Panc1 (cell line): Measurements from ENCODE around the gene RAI1. TPM values are rescaled to one million over a fixed set of nuclear protein-coding genes. Genes with fewer than 3 reads are reported as not detected.

ENCODE experiments used
- ATAC-seq: fragments of 200-7000 bp; cut with Tn5 transposase; 2 replicates; pipeline ENCODE4 v1.9.1; 2020; ENCODE audit warnings: mild to moderate bottlenecking, moderate library complexity
- BruUV-seq: library from RNA; stranded (reverse); fragments of 400-500 nt; replicated peaks from 2 replicates; lab custom pipeline; 2021; lab: Mats Ljungman, UMichigan
- CTCF ChIA-PET: fragments of 300-600 bp; sonication (Branson Sonifier 250); formaldehyde crosslinking; loops from one replicate; lab custom pipeline; 2022; ENCODE audit warnings: antibody characterized with exemption; lab: Charles Lee
- POLR2A ChIA-PET: fragments of 300-600 bp; sonication (Branson Sonifier 250); formaldehyde crosslinking; loops from one replicate; lab custom pipeline; 2022; ENCODE audit warnings: antibody characterized with exemption; lab: Charles Lee
- DNase-seq: peaks from one replicate; pipeline ENCODE4 v3.0.0-alpha.2; 2010; ENCODE audit warnings: low read depth, low spot score
- H3K27ac ChIP-seq: 2 replicates; pipeline ENCODE4 v1.5.1; 2011; ENCODE audit warnings: mild to moderate bottlenecking, low read length, inconsistent platforms
- H3K27me3 ChIP-seq: fragments of 200-500 bp; sonication (Bioruptor generic); 2 replicates; pipeline ENCODE4 v1.6.0; 2014; ENCODE audit warnings: low read length, inconsistent platforms; ENCODE audit not compliant: control insufficient read depth, insufficient read depth
- H3K36me3 ChIP-seq: fragments of 200-500 bp; sonication (Bioruptor generic); 2 replicates; pipeline ENCODE4 v1.5.1; 2014; ENCODE audit warnings: inconsistent platforms, mild to moderate bottlenecking, low read length, moderate library complexity; ENCODE audit not compliant: control insufficient read depth, insufficient read depth
- H3K4me1 ChIP-seq: 2 replicates; pipeline ENCODE4 v1.5.1; 2011; ENCODE audit warnings: inconsistent platforms, mild to moderate bottlenecking, low read length, moderate library complexity; ENCODE audit not compliant: control insufficient read depth, insufficient read depth
- H3K4me3 ChIP-seq, 2 experiments: 2 replicates each; pipeline ENCODE4 v1.5.1; 2011 to 2012; ENCODE audit warnings: low read depth in 2 of 2, low read length in 2 of 2, mild to moderate bottlenecking in 2 of 2, inconsistent platforms in 1 of 2, moderate library complexity in 1 of 2
- H3K9me3 ChIP-seq: fragments of 200-500 bp; sonication (Bioruptor generic); 2 replicates; pipeline ENCODE4 v1.5.1; 2014; ENCODE audit warnings: low read depth, mild to moderate bottlenecking, inconsistent platforms, low read length, moderate library complexity; ENCODE audit not compliant: control insufficient read depth, insufficient read depth
- CTCF ChIP-seq: fragments of 450-650 bp; IDR thresholded peaks from 2 replicates; pipeline ENCODE4 v1.5.1; 2017; ENCODE audit warnings: mild to moderate bottlenecking
- POLR2AphosphoS5 ChIP-seq: IDR thresholded peaks from 2 replicates; pipeline ENCODE4 v1.6.1; 2012; ENCODE audit warnings: mild to moderate bottlenecking, low read depth, low read length, moderate library complexity
- SIN3A ChIP-seq: IDR thresholded peaks from 2 replicates; pipeline ENCODE4 v1.6.1; 2012; ENCODE audit warnings: low read depth, mild to moderate bottlenecking, low read length, moderate library complexity, borderline replicate concordance; ENCODE audit not compliant: insufficient read depth
- TCF7L2 ChIP-seq: IDR thresholded peaks from 2 replicates; pipeline ENCODE4 v1.6.1; 2011; ENCODE audit warnings: mild to moderate bottlenecking, low read depth, low read length, inconsistent platforms
- in situ Hi-C: cut with HindIII; loops from 2 replicates; pipeline ENCODE4 v1.10.0; 2016; ENCODE audit warnings: low sequenced_read_pairs, low pct_unique_long_range_greater_than_20kb
- intact Hi-C: fragments of 100-400 bp; cut with micrococcal nuclease; formaldehyde crosslinking; loops from one replicate; pipeline ENCODE4 v1.10.0; 2022; ENCODE audit not compliant: unreplicated experiment
- total RNA-seq: library from RNA; stranded (reverse); gene quantifications from one replicate; pipeline ENCODE4 v1.2.1, GENCODE V29; 2021; ENCODE audit not compliant: unreplicated experiment
- TF ChIP-seq, protein P1 (sequence below), 2 experiments: IDR thresholded peaks; 2 replicates each; pipeline ENCODE4 v1.6.1; 2011 to 2012; ENCODE audit warnings: low read depth in 2 of 2, control low read depth in 1 of 2, low read length in 1 of 2, mild to moderate bottlenecking in 1 of 2, moderate library complexity in 1 of 2; ENCODE audit not compliant: insufficient read depth in 1 of 2

The RAI1 gene
- total RNA-seq, 1 experiment from 2014 or later, result 51.0 TPM

GRCh38 chr17:17786998-17787397, 105.7 kb downstream of the RAI1 start:
- intact Hi-C loops, result loop anchor here (10.0 kb wide), 1 partner anchor 102 kb away; the partner anchor contains the start of gene RAI1
- ChIA-PET POLR2A (no interaction called here), CTCF (no interaction called here)

DNA sequence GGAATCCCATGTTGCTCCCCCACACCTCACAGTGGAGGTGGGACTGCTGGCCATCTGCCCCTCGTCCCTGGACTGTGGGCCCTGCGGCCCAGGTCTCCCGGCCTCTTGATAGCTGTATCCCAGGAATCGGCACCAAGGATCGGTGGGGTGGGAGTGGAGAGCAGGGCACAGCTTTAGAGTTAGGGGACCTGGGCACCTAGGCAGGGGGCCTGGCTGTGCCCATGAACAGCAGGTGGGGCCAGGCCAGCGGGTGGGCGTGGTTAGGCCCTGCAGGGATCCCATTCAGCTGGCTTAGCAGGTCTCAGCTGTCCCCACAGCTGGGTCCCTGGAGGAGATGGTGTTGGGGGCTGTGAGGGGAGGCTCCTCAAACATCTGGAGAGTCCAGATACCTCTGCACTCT, 106.3 kb downstream of the RAI1 start:
- ChIA-PET POLR2A (no interaction called here), CTCF (no interaction called here)
- TF ChIP-seq, protein P1, sequence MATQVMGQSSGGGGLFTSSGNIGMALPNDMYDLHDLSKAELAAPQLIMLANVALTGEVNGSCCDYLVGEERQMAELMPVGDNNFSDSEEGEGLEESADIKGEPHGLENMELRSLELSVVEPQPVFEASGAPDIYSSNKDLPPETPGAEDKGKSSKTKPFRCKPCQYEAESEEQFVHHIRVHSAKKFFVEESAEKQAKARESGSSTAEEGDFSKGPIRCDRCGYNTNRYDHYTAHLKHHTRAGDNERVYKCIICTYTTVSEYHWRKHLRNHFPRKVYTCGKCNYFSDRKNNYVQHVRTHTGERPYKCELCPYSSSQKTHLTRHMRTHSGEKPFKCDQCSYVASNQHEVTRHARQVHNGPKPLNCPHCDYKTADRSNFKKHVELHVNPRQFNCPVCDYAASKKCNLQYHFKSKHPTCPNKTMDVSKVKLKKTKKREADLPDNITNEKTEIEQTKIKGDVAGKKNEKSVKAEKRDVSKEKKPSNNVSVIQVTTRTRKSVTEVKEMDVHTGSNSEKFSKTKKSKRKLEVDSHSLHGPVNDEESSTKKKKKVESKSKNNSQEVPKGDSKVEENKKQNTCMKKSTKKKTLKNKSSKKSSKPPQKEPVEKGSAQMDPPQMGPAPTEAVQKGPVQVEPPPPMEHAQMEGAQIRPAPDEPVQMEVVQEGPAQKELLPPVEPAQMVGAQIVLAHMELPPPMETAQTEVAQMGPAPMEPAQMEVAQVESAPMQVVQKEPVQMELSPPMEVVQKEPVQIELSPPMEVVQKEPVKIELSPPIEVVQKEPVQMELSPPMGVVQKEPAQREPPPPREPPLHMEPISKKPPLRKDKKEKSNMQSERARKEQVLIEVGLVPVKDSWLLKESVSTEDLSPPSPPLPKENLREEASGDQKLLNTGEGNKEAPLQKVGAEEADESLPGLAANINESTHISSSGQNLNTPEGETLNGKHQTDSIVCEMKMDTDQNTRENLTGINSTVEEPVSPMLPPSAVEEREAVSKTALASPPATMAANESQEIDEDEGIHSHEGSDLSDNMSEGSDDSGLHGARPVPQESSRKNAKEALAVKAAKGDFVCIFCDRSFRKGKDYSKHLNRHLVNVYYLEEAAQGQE (IDR thresholded peaks at IDR 0.05; ENCODE audit: insufficient read depth in 1 of 2, low read depth in 2 of 2, low read length in 1 of 2), result no peak
- TF ChIP-seq POLR2AphosphoS5 (no peak), TCF7L2 (no peak), SIN3A (no peak), CTCF (no peak)
- peaks cover 59% of the 10 kb centered on the region for H3K4me1 ChIP-seq
- BruUV-seq, result no TSS peak
- no peak overlapping the region for H3K4me3 ChIP-seq
- ATAC-seq, result no peak
- H3K27ac ChIP-seq, result no peak overlapping the region
- intact Hi-C loops, result loop anchor here (10.0 kb wide), 1 partner anchor 103 kb away; the partner anchor contains the start of gene RAI1
- no peaks in the 10 kb centered on the region for H3K36me3 ChIP-seq
- no peaks in the 10 kb centered on the region for H3K27me3 ChIP-seq
- in situ Hi-C loops, result no loop called here
- DNase-seq, result no peak
- H3K9me3 ChIP-seq, result no peaks in the 10 kb centered on the region

More at GRCh38 chr17:17786998-17787397, 105.7 kb downstream of the RAI1 start:
- DNase-seq, result no peak
- ATAC-seq, result no peak
- Histone ChIP-seq H3K9me3 (no peaks in the 10 kb centered on the region), H3K36me3 (no peaks in the 10 kb centered on the region), H3K4me3 (no peak overlapping the region), H3K4me1 (peaks cover 59% of the 10 kb centered on the region), H3K27me3 (no peaks in the 10 kb centered on the region), H3K27ac (no peak overlapping the region; the same call in 1 of the 2 replicates)
- in situ Hi-C loops, result no loop called here
- TF ChIP-seq TCF7L2 (no peak), POLR2AphosphoS5 (no peak), SIN3A (no peak), CTCF (no peak)
- TF ChIP-seq, protein P1 (IDR thresholded peaks at IDR 0.05; ENCODE audit: insufficient read depth in 1 of 2, low read depth in 2 of 2, low read length in 1 of 2), result no peak
- BruUV-seq, result TSS peak; percentile 26
